Keratinocyte (primary cell): Measurements from ENCODE around the gene POLR1H. TPM values are rescaled to one million over a fixed set of nuclear protein-coding genes. Genes with fewer than 3 reads are reported as not detected.
A peak's percentile ranks its signal among the peaks of the same experiment; 100 is the strongest.

Source experiments
- DNase-seq: peaks from one replicate; pipeline ENCODE4 v3.0.0-alpha.2; 2011; ENCODE audit warnings: low read depth, missing footprints, low spot score
- FAIRE-seq: peaks from 2 replicates; lab custom pipeline; 2011; peaks lifted over from hg19 to GRCh38; lab: Jason Lieb, UNC
- H2AFZ ChIP-seq: 2 replicates; pipeline ENCODE4 v1.6.0; 2012; ENCODE audit warnings: low read length, control low read depth, inconsistent platforms; ENCODE audit not compliant: control insufficient read depth
- H3K27ac ChIP-seq: 2 replicates; pipeline ENCODE4 v1.5.1; 2011; ENCODE audit warnings: low read length; ENCODE audit not compliant: control insufficient read depth, insufficient read depth
- H3K27me3 ChIP-seq: 3 replicates; pipeline ENCODE4 v1.6.0; 2011; ENCODE audit warnings: low read length; ENCODE audit not compliant: control insufficient read depth, insufficient read depth; ENCODE audit errors: extremely low read depth
- H3K36me3 ChIP-seq, 2 experiments: 2 replicates in 1 of 2; 3 replicates in 1 of 2; pipeline ENCODE4 v1.5.1; 2011; ENCODE audit warnings: low read length in 2 of 2, mild to moderate bottlenecking in 1 of 2; ENCODE audit not compliant: control insufficient read depth in 2 of 2, insufficient read depth in 2 of 2; ENCODE audit errors: extremely low read depth in 1 of 2
- H3K4me1 ChIP-seq: 3 replicates; pipeline ENCODE4 v1.5.1; 2011; ENCODE audit warnings: low read length; ENCODE audit not compliant: control insufficient read depth, insufficient read depth; ENCODE audit errors: extremely low read depth
- H3K4me2 ChIP-seq: 3 replicates; pipeline ENCODE4 v1.6.0; 2011; ENCODE audit warnings: low read depth, low read length; ENCODE audit not compliant: control insufficient read depth, insufficient read depth; ENCODE audit errors: extremely low read depth
- H3K4me3 ChIP-seq, 3 experiments: fragments of 200-600 bp in 1 of 3; sonication (generic) in 1 of 3; 2 replicates in 2 of 3; 3 replicates in 1 of 3; pipeline ENCODE4 v1.5.1; 2011 to 2016; ENCODE audit warnings: low read length in 3 of 3, mild to moderate bottlenecking in 3 of 3, control low read depth in 2 of 3, inconsistent platforms in 1 of 3, low read depth in 1 of 3, mixed read lengths in 1 of 3, mixed run types in 1 of 3, moderate library complexity in 1 of 3; ENCODE audit not compliant: control insufficient read depth in 2 of 3, insufficient read depth in 2 of 3; ENCODE audit errors: extremely low read depth in 1 of 3
- H3K79me2 ChIP-seq: 2 replicates; pipeline ENCODE4 v1.6.0; 2012; ENCODE audit warnings: low read length; ENCODE audit not compliant: control insufficient read depth, insufficient read depth
- H3K9ac ChIP-seq: 3 replicates; pipeline ENCODE4 v1.6.0; 2011; ENCODE audit warnings: low read length; ENCODE audit not compliant: control insufficient read depth, insufficient read depth; ENCODE audit errors: extremely low read depth
- H3K9me1 ChIP-seq: 3 replicates; pipeline ENCODE4 v1.6.0; 2011; ENCODE audit warnings: low read length; ENCODE audit not compliant: control insufficient read depth, insufficient read depth; ENCODE audit errors: extremely low read depth
- H3K9me3 ChIP-seq: 2 replicates; pipeline ENCODE4 v1.5.1; 2012; ENCODE audit warnings: low read depth, low read length; ENCODE audit not compliant: control insufficient read depth
- H4K20me1 ChIP-seq: 3 replicates; pipeline ENCODE4 v1.6.0; 2011; ENCODE audit warnings: low read length; ENCODE audit not compliant: control insufficient read depth, insufficient read depth; ENCODE audit errors: extremely low read depth
- CTCF ChIP-seq, 3 experiments: IDR thresholded peaks in 1 of 3; conservative IDR thresholded peaks in 1 of 3; optimal IDR thresholded peaks in 1 of 3; 2 replicates in 2 of 3; 3 replicates in 1 of 3; pipeline versions ENCODE3 to v1.5.1; 2011; ENCODE audit warnings: low read length in 3 of 3, mild to moderate bottlenecking in 3 of 3, moderate library complexity in 2 of 3, control low read depth in 1 of 3, inconsistent platforms in 1 of 3; ENCODE audit not compliant: insufficient read depth in 2 of 3; ENCODE audit errors: extremely low read depth in 1 of 3
- EZH2 ChIP-seq: IDR thresholded peaks from one replicate; pipeline ENCODE4 v1.6.1; 2012; ENCODE audit warnings: inconsistent platforms, mild to moderate bottlenecking, low read length, moderate library complexity
- dilution Hi-C: fragments of 300-500 bp; cut with MboI; formaldehyde crosslinking; loops from one replicate; pipeline ENCODE4 v1.7.0; 2020; ENCODE audit warnings: low sequenced_read_pairs; ENCODE audit not compliant: extremely low pct_ligation_motif_present
- polyA minus RNA-seq, 3 experiments: library from RNA; depleted of rRNA, polyadenylated mRNA; stranded (reverse); fragments of >200 nt; gene quantifications; 1 replicate in 1 of 3; 2 replicates in 1 of 3; 3 replicates in 1 of 3; pipeline ENCODE4 v1.2.3, GENCODE V29; 2011
- polyA plus RNA-seq, 5 experiments: library from polyadenylated mRNA; depleted of rRNA in 3 of 5; stranded (reverse) in 3 of 5; stranded (forward) in 1 of 5; unstranded in 1 of 5; fragments of >200 nt; gene quantifications; 1 replicate in 1 of 5; 2 replicates in 3 of 5; 3 replicates in 1 of 5; pipeline versions ENCODE4 v1.2.1 to v1.2.3, GENCODE V29; 2011 to 2012; ENCODE audit warnings: missing spikeins in 2 of 5, low read depth in 1 of 5, low replicate concordance in 1 of 5

Gene POLR1H
- polyA plus RNA-seq (27.9 to 28.8 TPM (median 28.7 TPM) in 3 replicates), polyA minus RNA-seq (12.7 to 21.2 TPM (median 15.1 TPM) in 3 replicates)
- polyA plus RNA-seq (2011; ENCODE audit: low read depth), result 13.7 TPM
- 20.3 and 21.4 TPM in 2 replicates for polyA plus RNA-seq (2011; cell fraction: cytosol; rRNA removed)
- polyA plus RNA-seq (2011; cell fraction: nucleus; rRNA removed), result 18.0 and 19.3 TPM in 2 replicates
- 28.2 and 36.9 TPM in 2 replicates for polyA plus RNA-seq (2012; ENCODE audit: low replicate concordance)
- polyA minus RNA-seq (2011; cell fraction: cytosol; rRNA and poly(A)+ RNA removed), result 8.4 TPM
- polyA minus RNA-seq (2011; cell fraction: nucleus; rRNA and poly(A)+ RNA removed), result 2.8 and 3.4 TPM in 2 replicates

- H3K79me2 ChIP-seq, result peaks cover 23% of the 10 kb centered on the region
- FAIRE-seq (peak; percentile 71), DNase-seq (peak; percentile 69)
- H3K36me3 ChIP-seq, result peaks cover 0 to 6% of the 10 kb centered on the region in 2 experiments
- no peaks in the 10 kb centered on the region for H3K9me3 ChIP-seq
- no peaks in the 10 kb centered on the region for H3K27me3 ChIP-seq
- TF ChIP-seq CTCF (optimal IDR thresholded peaks at IDR 0.05 in 1 of 3, IDR thresholded peaks at IDR 0.05 in 1 of 3, conservative IDR thresholded peaks at IDR 0.05 in 1 of 3; ENCODE audit: extremely low read depth in 1 of 3, insufficient read depth in 2 of 3, low read length in 3 of 3), result no peak
- no peak for TF ChIP-seq EZH2
- peak within 1 kb of the TSS; percentile 93 for H3K4me2 ChIP-seq
- peak within 1 kb of the TSS; percentile 99 for H3K9ac ChIP-seq
- H3K4me1 ChIP-seq, result peaks cover 14% of the 10 kb centered on the region
- H4K20me1 ChIP-seq, result no peaks in the 10 kb centered on the region
- peak within 1 kb of the TSS; percentile 95 for H3K27ac ChIP-seq
- H2AFZ ChIP-seq, result peak within 1 kb of the TSS; percentile 98
- H3K4me3 ChIP-seq, result peak within 1 kb of the TSS; percentile 97 to 100 (median 100)
- H3K9me1 ChIP-seq, result no peaks in the 10 kb centered on the region
- dilution Hi-C loops, result no loop called here
Observed at GRCh38 chr6:30061092-30061857, at the start of gene POLR1H. POLR1H (plus strand) TSS chr6:30061265; CDS start chr6:30061525, 260 bp downstream.

GRCh38 chr6:30013291-30013922, 47.7 kb upstream of the POLR1H start:
- no peaks in the 10 kb centered on the region for H3K79me2 ChIP-seq
- peaks cover 1% of the 10 kb centered on the region for H3K27me3 ChIP-seq
- no peaks in the 10 kb centered on the region for H3K4me1 ChIP-seq
- no peaks in the 10 kb centered on the region for H3K9me1 ChIP-seq
- H3K9ac ChIP-seq, result no peak overlapping the region
- no peaks in the 10 kb centered on the region for H3K9me3 ChIP-seq
- no peak overlapping the region for H3K27ac ChIP-seq
- no peaks in the 10 kb centered on the region for H4K20me1 ChIP-seq
- no peak overlapping the region for H3K4me2 ChIP-seq
- TF ChIP-seq CTCF (optimal IDR thresholded peaks at IDR 0.05 in 1 of 3, IDR thresholded peaks at IDR 0.05 in 1 of 3, conservative IDR thresholded peaks at IDR 0.05 in 1 of 3; ENCODE audit: extremely low read depth in 1 of 3, insufficient read depth in 2 of 3, low read length in 3 of 3) (peak; percentile 65 to 90 (median 86)), EZH2 (no peak)
- peak; percentile 53 for FAIRE-seq
- H3K4me3 ChIP-seq, result no peak overlapping the region
- no peak for DNase-seq
- H3K36me3 ChIP-seq, result no peaks in the 10 kb centered on the region
- H2AFZ ChIP-seq, result no peak overlapping the region
- dilution Hi-C loops, result loop anchor here (10.0 kb wide), 1 partner anchor 169 kb away; no protein-coding TSS in a partner anchor
